MM.1S (cell line): ENCODE data around the gene AKR1E2.

Source experiments
- DNase-seq: peaks from one replicate; pipeline ENCODE4 v3.0.0-alpha.2; 2015
- H2AFZ ChIP-seq: fragments of 300-600 bp; sonication (generic); 2 replicates; pipeline ENCODE4 v1.6.0; 2016; ENCODE audit warnings: antibody characterized with exemption, low read length
- H3F3A ChIP-seq: fragments of 300-600 bp; sonication (generic); 2 replicates; pipeline ENCODE4 v1.6.1; 2016; ENCODE audit warnings: mild to moderate bottlenecking, antibody characterized with exemption, low read length, moderate library complexity, mixed read lengths; ENCODE audit not compliant: insufficient read depth
- H3K27ac ChIP-seq: fragments of 300-600 bp; sonication (generic); 2 replicates; pipeline ENCODE4 v1.5.1; 2016; ENCODE audit warnings: mild to moderate bottlenecking, low read length
- H3K27me3 ChIP-seq: fragments of 300-600 bp; sonication (generic); replicated peaks from 2 replicates; pipeline ENCODE4 v1.6.0; 2016; ENCODE audit warnings: low read length; ENCODE audit not compliant: insufficient read depth
- H3K36me3 ChIP-seq: fragments of 300-600 bp; sonication (generic); replicated peaks from 2 replicates; pipeline ENCODE4 v1.6.1; 2016; ENCODE audit warnings: mild to moderate bottlenecking, low read length, mixed read lengths; ENCODE audit not compliant: insufficient read depth
- H3K4me1 ChIP-seq: fragments of 300-600 bp; sonication (generic); 2 replicates; pipeline ENCODE4 v1.6.1; 2016; ENCODE audit warnings: low read length, mixed read lengths
- H3K4me2 ChIP-seq: fragments of 300-600 bp; sonication (generic); 2 replicates; pipeline ENCODE4 v1.6.0; 2016; ENCODE audit warnings: low read depth, low read length
- H3K4me3 ChIP-seq: fragments of 300-600 bp; sonication (generic); 2 replicates; pipeline ENCODE4 v1.5.1; 2016; ENCODE audit warnings: low read length, mixed read lengths
- H3K79me2 ChIP-seq: fragments of 300-600 bp; sonication (generic); 2 replicates; pipeline ENCODE4 v1.6.1; 2016; ENCODE audit warnings: mixed run types, low read length, mixed read lengths
- H3K9ac ChIP-seq: fragments of 300-600 bp; sonication (generic); 2 replicates; pipeline ENCODE4 v1.6.1; 2016; ENCODE audit warnings: low read length, mixed read lengths
- H3K9me2 ChIP-seq: fragments of 300-600 bp; sonication (generic); replicated peaks from 2 replicates; pipeline ENCODE4 v1.6.1; 2016; ENCODE audit warnings: mild to moderate bottlenecking, low read length, mixed read lengths; ENCODE audit not compliant: insufficient read depth
- H3K9me3 ChIP-seq: fragments of 300-600 bp; sonication (generic); replicated peaks from 2 replicates; pipeline ENCODE4 v1.6.1; 2016; ENCODE audit warnings: mild to moderate bottlenecking, low read length, mixed read lengths; ENCODE audit not compliant: insufficient read depth
- H4K20me1 ChIP-seq: fragments of 300-600 bp; sonication (generic); 2 replicates; pipeline ENCODE4 v1.6.1; 2016; ENCODE audit warnings: mild to moderate bottlenecking, low read length, moderate library complexity, mixed read lengths; ENCODE audit not compliant: insufficient read depth
- CTCF ChIP-seq: fragments of 300-600 bp; sonication (generic); IDR thresholded peaks from 2 replicates; pipeline ENCODE4 v1.5.1; 2016; ENCODE audit warnings: antibody characterized with exemption, low read length, mixed read lengths
- EZH2 ChIP-seq: fragments of 300-600 bp; sonication (generic); optimal IDR thresholded peaks from 2 replicates; pipeline ENCODE3; 2017; ENCODE audit warnings: low read depth, mild to moderate bottlenecking, antibody characterized with exemption, low read length, mixed read lengths
- EZH2phosphoT487 ChIP-seq: fragments of 300-600 bp; sonication (generic); IDR thresholded peaks from 2 replicates; pipeline ENCODE4 v1.6.1; 2018; ENCODE audit warnings: antibody characterized with exemption, low read length

AKR1E2 gene

GRCh38 chr10:4784667-4785333, 41.2 kb upstream of the AKR1E2 start:
- H3K4me3 ChIP-seq: no peak overlapping the region
- no peak for DNase-seq
- no peaks in the 10 kb centered on the region for H3K36me3 ChIP-seq

GRCh38 chr10:4786043-4786839, 39.8 kb upstream of the AKR1E2 start:
- Histone ChIP-seq H4K20me1 (no peaks in the 10 kb centered on the region), H3K4me3 (no peak overlapping the region), H3F3A (no peaks in the 10 kb centered on the region), H3K9me3 (no peaks in the 10 kb centered on the region), H3K27me3 (no peaks in the 10 kb centered on the region), H3K9me2 (no peaks in the 10 kb centered on the region), H3K4me2 (no peak overlapping the region), H3K27ac (no peak overlapping the region), H3K79me2 (no peaks in the 10 kb centered on the region), H3K4me1 (no peaks in the 10 kb centered on the region), H3K36me3 (no peaks in the 10 kb centered on the region), H2AFZ (no peak overlapping the region), H3K9ac (no peak overlapping the region)
- DNase-seq: no peak
- TF ChIP-seq EZH2: no peak
- no peak for TF ChIP-seq EZH2phosphoT487
- no peak for TF ChIP-seq CTCF

More at GRCh38 chr10:4784667-4785333, 41.2 kb upstream of the AKR1E2 start:
- Histone ChIP-seq H4K20me1 (no peaks in the 10 kb centered on the region), H3K79me2 (no peaks in the 10 kb centered on the region), H3K9me2 (no peaks in the 10 kb centered on the region), H2AFZ (no peak overlapping the region), H3K9ac (no peak overlapping the region), H3K4me1 (no peaks in the 10 kb centered on the region), H3K27me3 (no peaks in the 10 kb centered on the region), H3K4me2 (no peak overlapping the region), H3K9me3 (no peaks in the 10 kb centered on the region), H3K27ac (no peak overlapping the region), H3F3A (no peaks in the 10 kb centered on the region)
- TF ChIP-seq CTCF (no peak), EZH2 (no peak), EZH2phosphoT487 (no peak)

- Histone ChIP-seq H3K9me2 (no peaks in the 10 kb centered on the region), H2AFZ (no peak overlapping the region), H3K9ac (no peak overlapping the region), H3K4me1 (no peaks in the 10 kb centered on the region), H3F3A (no peaks in the 10 kb centered on the region), H3K4me3 (no peak overlapping the region), H3K4me2 (no peak overlapping the region), H3K36me3 (no peaks in the 10 kb centered on the region), H3K27ac (no peak overlapping the region), H3K27me3 (no peaks in the 10 kb centered on the region), H3K79me2 (no peaks in the 10 kb centered on the region), H4K20me1 (no peaks in the 10 kb centered on the region), H3K9me3 (no peaks in the 10 kb centered on the region)
- TF ChIP-seq EZH2phosphoT487: no peak
- no peak for TF ChIP-seq CTCF
- no peak for TF ChIP-seq EZH2
- DNase-seq: no peak
Observed at GRCh38 chr10:4790045-4790444, 36.0 kb upstream of the AKR1E2 start.
